AG09309 (cell line): ENCODE data around the gene PTGDR2.
A peak's percentile ranks its signal among the peaks of the same experiment; 100 is the strongest.
"Not testable (repeated sequence)": the region's sequence is repeated elsewhere in the genome, so short reads cannot be mapped to it uniquely, and the experiment has no call there.

Experiments
- DNase-seq: peaks from one replicate; pipeline ENCODE4 v3.0.0-alpha.2; 2010; ENCODE audit warnings: low read depth
- H3K4me3 ChIP-seq: 2 replicates; pipeline ENCODE4 v1.5.1; 2011; ENCODE audit warnings: mild to moderate bottlenecking, low read depth, low read length, moderate library complexity; ENCODE audit not compliant: control insufficient read depth
- CTCF ChIP-seq: IDR thresholded peaks from 2 replicates; pipeline ENCODE4 v1.5.1; 2011; ENCODE audit warnings: mild to moderate bottlenecking, low read depth, low read length, inconsistent platforms; ENCODE audit not compliant: insufficient read depth, control insufficient read depth; ENCODE audit errors: missing control alignments

The PTGDR2 gene

GRCh38 chr11:60831143-60831500 is 24.6 kb downstream of the PTGDR2 start:
- DNase-seq = peak; percentile 21
- TF ChIP-seq CTCF = peak; percentile 95
- no peak overlapping the region for H3K4me3 ChIP-seq

GRCh38 chr11:60830478-60831142 is 25.1 kb downstream of the PTGDR2 start:
- no peak for TF ChIP-seq CTCF
- H3K4me3 ChIP-seq = no peak overlapping the region
- DNase-seq = no peak

DNA sequence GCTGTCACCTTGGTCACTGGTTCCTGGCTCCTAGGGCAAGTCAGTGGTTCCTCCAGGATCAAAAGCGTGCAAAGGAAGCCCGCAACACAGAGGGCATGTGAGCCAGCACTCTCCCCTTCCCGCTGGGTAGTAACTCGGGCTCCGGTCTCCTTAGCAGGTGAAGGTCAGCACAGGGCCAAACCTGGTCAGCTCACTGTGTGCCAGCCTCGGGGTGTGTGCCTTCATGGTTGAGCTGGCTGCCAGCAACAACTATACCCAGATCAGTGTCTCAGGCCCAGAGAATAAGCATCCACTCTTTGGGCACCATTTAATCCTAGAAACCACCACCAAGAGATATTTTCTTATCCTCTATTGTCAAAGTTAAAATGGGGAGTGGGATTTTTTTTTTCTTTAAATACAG is 30.0 kb downstream of the PTGDR2 start:
- no peak for DNase-seq

DNA sequence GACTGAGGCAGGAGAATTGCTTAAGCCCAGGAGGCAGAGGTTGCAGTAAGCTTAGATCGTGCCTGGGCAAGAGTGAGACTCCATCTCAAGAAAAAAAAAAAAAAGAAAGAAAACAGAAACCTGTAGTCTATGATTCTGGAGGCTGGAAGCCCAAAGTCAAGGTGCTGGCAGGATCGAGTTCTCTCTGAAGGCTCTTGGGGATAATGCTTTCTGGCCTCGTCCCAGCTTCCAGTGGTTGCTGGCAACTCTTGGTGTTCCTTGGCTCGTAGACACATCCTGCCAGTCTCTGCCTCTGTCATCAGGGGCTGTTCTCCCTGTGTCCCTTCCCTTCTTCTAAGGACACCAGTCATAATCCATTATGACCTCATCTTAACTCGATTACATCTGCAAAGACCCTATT is 30.6 kb downstream of the PTGDR2 start:
- no peak for TF ChIP-seq CTCF
- H3K4me3 ChIP-seq = no peak overlapping the region
- DNase-seq = no peak

More for the DNA sequence above, 30.0 kb downstream of the PTGDR2 start:
- no peak overlapping the region for H3K4me3 ChIP-seq
- no peak for TF ChIP-seq CTCF

- DNase-seq, H3K4me3 ChIP-seq: not testable (repeated sequence)
These were observed 31.9 kb downstream of the PTGDR2 start for GRCh38 chr11:60823745-60824306.

DNA sequence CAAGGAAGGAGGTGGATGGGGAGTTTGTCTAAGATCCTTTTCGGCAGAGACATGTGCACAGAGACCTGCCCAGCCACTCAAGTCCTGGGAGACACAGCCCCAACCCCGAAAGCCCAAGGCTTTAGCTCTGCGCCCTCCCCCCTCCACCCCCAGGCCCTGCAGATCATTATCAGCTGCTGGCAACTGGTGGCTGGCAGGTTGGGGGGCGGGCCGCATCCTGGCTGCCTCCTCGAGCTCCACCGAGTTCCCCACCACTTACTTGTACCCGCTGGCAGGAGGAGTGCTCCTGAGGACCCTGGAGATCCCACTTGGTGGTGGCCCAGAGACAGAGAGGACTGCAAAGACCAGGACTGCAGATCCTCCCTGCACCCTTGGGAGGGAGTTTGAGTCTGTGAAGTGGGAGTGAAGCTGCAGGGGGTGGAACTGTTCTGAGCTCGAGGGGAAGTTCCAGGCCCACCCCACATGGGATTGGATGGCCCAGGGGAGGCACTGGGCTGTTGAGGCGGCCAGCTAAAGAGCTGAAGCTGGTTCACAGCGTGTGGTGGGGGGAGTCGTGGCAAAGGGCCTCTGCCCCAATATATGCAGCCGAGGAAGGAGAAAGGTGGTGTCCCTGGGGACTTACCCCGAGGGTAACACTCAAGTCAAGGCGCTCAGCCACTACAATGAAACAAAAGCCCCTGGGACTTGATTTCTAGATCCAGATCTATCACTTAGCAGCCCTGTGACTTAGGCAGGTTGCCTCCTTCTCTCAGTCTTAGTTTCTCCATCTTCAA is 33.7 kb downstream of the PTGDR2 start:
- no peak for TF ChIP-seq CTCF
- no peak overlapping the region for H3K4me3 ChIP-seq
- no peak for DNase-seq

GRCh38 chr11:60818057-60818456 is 37.7 kb downstream of the PTGDR2 start:
- no peak overlapping the region for H3K4me3 ChIP-seq
- DNase-seq = no peak
- no peak for TF ChIP-seq CTCF
